KMS-11 (cell line): Measurements from ENCODE around the gene CACNB1.

ENCODE experiments used
- H2AFZ ChIP-seq: fragments of 200-600 bp; sonication (generic); 2 replicates; pipeline ENCODE4 v1.6.1; 2016; ENCODE audit warnings: antibody characterized with exemption, mixed run types, low read depth
- H3K27ac ChIP-seq: fragments of 200-600 bp; sonication (generic); 2 replicates; pipeline ENCODE4 v1.6.1; 2016; ENCODE audit warnings: mild to moderate bottlenecking, mixed run types
- H3K27me3 ChIP-seq: fragments of 200-600 bp; sonication (generic); 2 replicates; pipeline ENCODE4 v1.6.1; 2017; ENCODE audit warnings: mild to moderate bottlenecking, low read depth, mixed run types, moderate library complexity; ENCODE audit not compliant: insufficient read depth
- H3K36me3 ChIP-seq: fragments of 200-600 bp; sonication (generic); 2 replicates; pipeline ENCODE4 v1.6.1; 2017; ENCODE audit warnings: mild to moderate bottlenecking, mixed run types; ENCODE audit not compliant: insufficient read depth
- H3K4me1 ChIP-seq: fragments of 200-600 bp; sonication (generic); 2 replicates; pipeline ENCODE4 v1.6.1; 2016; ENCODE audit warnings: mild to moderate bottlenecking, low read depth, mixed run types; ENCODE audit not compliant: poor library complexity, severe bottlenecking
- H3K4me2 ChIP-seq: fragments of 200-600 bp; sonication (generic); 2 replicates; pipeline ENCODE4 v1.7.0; 2016; ENCODE audit warnings: mild to moderate bottlenecking, mixed run types
- H3K4me3 ChIP-seq: fragments of 200-600 bp; sonication (generic); IDR thresholded peaks from 2 replicates; pipeline ENCODE4 v1.6.1; 2017; ENCODE audit warnings: low read depth, low read length, mixed read lengths; ENCODE audit not compliant: insufficient read depth
- H3K79me2 ChIP-seq: fragments of 200-600 bp; sonication (generic); 2 replicates; pipeline ENCODE4 v1.6.1; 2016; ENCODE audit warnings: low read depth, mixed run types; ENCODE audit not compliant: insufficient read depth
- H3K9ac ChIP-seq: fragments of 200-600 bp; sonication (generic); 2 replicates; pipeline ENCODE4 v1.6.1; 2016; ENCODE audit warnings: mild to moderate bottlenecking, mixed run types
- H4K20me1 ChIP-seq: fragments of 200-600 bp; sonication (generic); 2 replicates; pipeline ENCODE4 v1.6.1; 2016; ENCODE audit warnings: mild to moderate bottlenecking, mixed run types; ENCODE audit not compliant: insufficient read depth
- CTCF ChIP-seq: fragments of 200-600 bp; sonication (generic); conservative IDR thresholded peaks from 2 replicates; pipeline ENCODE4 v1.6.1; 2017; ENCODE audit warnings: low read depth, mild to moderate bottlenecking, antibody characterized with exemption, low read length, moderate library complexity, mixed read lengths

Gene CACNB1

GRCh38 chr17:39208893-39209292 is 11.4 kb upstream of the CACNB1 start:
- Histone ChIP-seq H3K36me3 (peaks cover 4% of the 10 kb centered on the region; the same call in 1 of the 2 replicates), H3K27me3 (no peaks in the 10 kb centered on the region; the same call in 1 of the 2 replicates), H3K4me3 (no peak overlapping the region), H3K27ac (peak overlapping the region; percentile 60), H3K4me1 (peaks cover 28% of the 10 kb centered on the region), H3K4me2 (peak overlapping the region; percentile 86), H3K9ac (peak overlapping the region; percentile 57; the same call in 1 of the 2 replicates), H2AFZ (peak overlapping the region; percentile 81; the same call in 1 of the 2 replicates), H3K79me2 (no peaks in the 10 kb centered on the region), H4K20me1 (no peaks in the 10 kb centered on the region)
- TF ChIP-seq CTCF = no peak

- Histone ChIP-seq H3K79me2 (no peaks in the 10 kb centered on the region), H3K9ac (peak overlapping the region; percentile 57; the same call in 1 of the 2 replicates), H2AFZ (peak overlapping the region; percentile 81; the same call in 1 of the 2 replicates)
These were observed 10.7 kb upstream of the CACNB1 start for GRCh38 chr17:39208136-39208535.

GRCh38 chr17:39205112-39205526 is 7.7 kb upstream of the CACNB1 start:
- no peak overlapping the region for H3K9ac ChIP-seq
- no peaks in the 10 kb centered on the region for H4K20me1 ChIP-seq
- no peak overlapping the region; the same call in 1 of the 2 replicates for H3K27ac ChIP-seq
- peaks cover 29% of the 10 kb centered on the region for H3K79me2 ChIP-seq
- no peak for TF ChIP-seq CTCF
- no peak overlapping the region for H2AFZ ChIP-seq
- no peaks in the 10 kb centered on the region for H3K27me3 ChIP-seq
- peaks cover 41% of the 10 kb centered on the region for H3K4me1 ChIP-seq
- peaks cover 26% of the 10 kb centered on the region; the same call in 1 of the 2 replicates for H3K36me3 ChIP-seq
- H3K4me3 ChIP-seq = no peak overlapping the region
- H3K4me2 ChIP-seq = no peak overlapping the region

More at GRCh38 chr17:39208136-39208535, 10.7 kb upstream of the CACNB1 start:
- Histone ChIP-seq H3K36me3 (peaks cover 8% of the 10 kb centered on the region; the same call in 1 of the 2 replicates), H3K4me1 (peaks cover 28% of the 10 kb centered on the region), H3K4me2 (peak overlapping the region; percentile 86; the same call in 1 of the 2 replicates), H4K20me1 (no peaks in the 10 kb centered on the region), H3K27ac (peak overlapping the region; percentile 60; the same call in 1 of the 2 replicates), H3K27me3 (no peaks in the 10 kb centered on the region), H3K4me3 (no peak overlapping the region)
- no peak for TF ChIP-seq CTCF

GRCh38 chr17:39204245-39204644 is 6.8 kb upstream of the CACNB1 start:
- H3K4me3 ChIP-seq = no peak overlapping the region
- H3K27ac ChIP-seq = no peak overlapping the region
- H4K20me1 ChIP-seq = no peaks in the 10 kb centered on the region
- H3K36me3 ChIP-seq = peaks cover 26% of the 10 kb centered on the region; the same call in 1 of the 2 replicates
- H3K27me3 ChIP-seq = no peaks in the 10 kb centered on the region
- TF ChIP-seq CTCF = no peak
- H3K4me2 ChIP-seq = no peak overlapping the region
- H3K9ac ChIP-seq = no peak overlapping the region
- H3K4me1 ChIP-seq = peaks cover 40% of the 10 kb centered on the region
- no peak overlapping the region for H2AFZ ChIP-seq
- H3K79me2 ChIP-seq = peaks cover 30% of the 10 kb centered on the region
